Type B pancreatic cell (in vitro differentiated cells): ENCODE data around the gene ALPG. TPM values are rescaled to one million over a fixed set of nuclear protein-coding genes. Genes with fewer than 3 reads are reported as not detected.

ENCODE experiments used
- DNase-seq: peaks from one replicate; pipeline ENCODE4 v3.0.0; 2021; ENCODE audit warnings: mixed read lengths; ENCODE audit not compliant: unreplicated experiment; ENCODE audit errors: extremely low spot score
- H3K27ac Mint-ChIP-seq: 2 replicates; pipeline ENCODE4 v1.8.0; 2021; ENCODE audit warnings: mild to moderate bottlenecking, mixed read lengths
- H3K27me3 Mint-ChIP-seq: 2 replicates; pipeline ENCODE4 v1.8.0; 2021; ENCODE audit warnings: mixed read lengths
- H3K36me3 Mint-ChIP-seq: 2 replicates; pipeline ENCODE4 v1.8.0; 2021; ENCODE audit warnings: mixed read lengths
- H3K4me1 Mint-ChIP-seq: one replicate; pipeline ENCODE4 v1.8.0; 2021; ENCODE audit warnings: mixed read lengths; ENCODE audit not compliant: unreplicated experiment
- H3K4me3 Mint-ChIP-seq: 2 replicates; pipeline ENCODE4 v1.8.0; 2021; ENCODE audit warnings: mild to moderate bottlenecking, mixed read lengths
- H3K9me3 Mint-ChIP-seq: 2 replicates; pipeline ENCODE4 v1.8.0; 2021; ENCODE audit warnings: mixed read lengths
- total RNA-seq: library from RNA; stranded (reverse); gene quantifications from 2 replicates; pipeline ENCODE4 v1.2.1, GENCODE V29; 2021; ENCODE audit warnings: low replicate concordance
- TF ChIP-seq, protein P1 (sequence below): fragments of 200-600 bp; sonication (generic); conservative IDR thresholded peaks from 2 replicates; pipeline ENCODE4 v1.5.0; 2021; ENCODE audit warnings: antibody characterized with exemption, mild to moderate bottlenecking

The ALPG gene
- total RNA-seq, 1 donor from 2014 or later: 0.14 TPM

DNA sequence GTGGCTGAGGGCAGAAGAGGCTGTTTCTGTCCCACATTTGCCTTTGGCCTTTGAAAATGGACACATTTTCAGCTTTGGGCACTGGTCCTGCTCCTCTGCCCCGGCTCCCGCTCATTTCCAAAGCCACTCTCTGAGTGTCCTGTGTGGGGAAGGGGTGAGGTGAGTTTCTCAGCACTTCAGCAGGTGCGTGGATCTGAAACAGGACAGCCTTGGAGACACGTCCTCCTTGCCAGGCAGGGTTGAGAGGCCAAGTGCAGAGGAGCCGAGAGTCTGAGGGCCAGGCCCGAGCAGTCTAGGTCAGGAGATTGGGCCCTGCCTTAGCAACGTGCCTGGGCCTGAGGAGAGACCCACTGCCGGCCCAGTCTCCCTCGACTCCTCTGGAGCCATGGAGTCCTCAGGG lies 27.4 kb downstream of the ALPG start:
- Mint-ChIP-seq H3K27me3 (peaks cover 11% of the 10 kb centered on the region), H3K36me3 (no peaks in the 10 kb centered on the region), H3K9me3 (no peaks in the 10 kb centered on the region), H3K4me3 (no peak overlapping the region), H3K27ac (no peak overlapping the region), H3K4me1 (no peaks in the 10 kb centered on the region)
- DNase-seq: no peak
- TF ChIP-seq, protein P1, sequence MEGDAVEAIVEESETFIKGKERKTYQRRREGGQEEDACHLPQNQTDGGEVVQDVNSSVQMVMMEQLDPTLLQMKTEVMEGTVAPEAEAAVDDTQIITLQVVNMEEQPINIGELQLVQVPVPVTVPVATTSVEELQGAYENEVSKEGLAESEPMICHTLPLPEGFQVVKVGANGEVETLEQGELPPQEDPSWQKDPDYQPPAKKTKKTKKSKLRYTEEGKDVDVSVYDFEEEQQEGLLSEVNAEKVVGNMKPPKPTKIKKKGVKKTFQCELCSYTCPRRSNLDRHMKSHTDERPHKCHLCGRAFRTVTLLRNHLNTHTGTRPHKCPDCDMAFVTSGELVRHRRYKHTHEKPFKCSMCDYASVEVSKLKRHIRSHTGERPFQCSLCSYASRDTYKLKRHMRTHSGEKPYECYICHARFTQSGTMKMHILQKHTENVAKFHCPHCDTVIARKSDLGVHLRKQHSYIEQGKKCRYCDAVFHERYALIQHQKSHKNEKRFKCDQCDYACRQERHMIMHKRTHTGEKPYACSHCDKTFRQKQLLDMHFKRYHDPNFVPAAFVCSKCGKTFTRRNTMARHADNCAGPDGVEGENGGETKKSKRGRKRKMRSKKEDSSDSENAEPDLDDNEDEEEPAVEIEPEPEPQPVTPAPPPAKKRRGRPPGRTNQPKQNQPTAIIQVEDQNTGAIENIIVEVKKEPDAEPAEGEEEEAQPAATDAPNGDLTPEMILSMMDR: no peak

DNA sequence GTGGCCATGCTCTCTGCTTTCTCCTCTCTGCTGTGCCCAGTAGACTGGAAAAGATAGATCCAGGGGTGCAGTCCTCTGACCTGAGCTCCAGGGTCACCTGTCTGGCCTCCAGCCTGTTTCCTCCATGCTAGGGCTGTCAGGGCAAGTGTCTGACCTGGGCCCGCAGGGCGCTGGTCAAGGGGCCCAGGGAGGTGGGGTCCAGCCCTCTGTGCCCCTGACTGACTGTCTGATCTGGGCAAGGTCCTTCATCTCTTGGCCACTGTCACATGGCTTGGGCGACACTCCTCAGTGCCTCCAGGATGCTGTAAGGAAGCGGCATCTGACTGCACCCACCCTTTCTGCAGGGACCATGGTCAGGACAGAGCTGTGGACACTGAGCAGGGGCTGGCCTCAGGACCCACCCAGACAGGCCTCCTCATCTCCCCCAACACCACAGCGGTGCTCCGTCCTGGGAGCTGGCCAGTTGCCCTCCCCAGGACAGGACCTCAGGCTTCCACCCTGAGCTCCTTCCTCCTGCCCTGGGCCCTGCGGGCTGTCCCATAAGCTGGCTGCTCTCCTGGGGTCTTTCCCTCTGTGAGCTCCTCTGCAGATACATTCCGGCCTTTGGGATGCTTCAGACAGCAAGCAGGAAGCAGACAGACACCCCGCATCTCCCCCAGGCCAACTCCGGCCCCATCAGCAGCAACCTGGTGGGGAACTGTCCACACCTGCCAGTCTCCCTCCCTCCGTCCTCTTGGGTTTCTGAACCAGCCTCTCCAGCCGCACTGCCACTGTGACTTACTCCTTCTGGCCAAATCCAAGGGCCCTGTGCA lies 28.1 kb downstream of the ALPG start:
- H3K9me3 Mint-ChIP-seq: no peaks in the 10 kb centered on the region
- no peaks in the 10 kb centered on the region for H3K36me3 Mint-ChIP-seq
- no peak for DNase-seq
- H3K27ac Mint-ChIP-seq: no peak overlapping the region
- H3K4me3 Mint-ChIP-seq: no peak overlapping the region
- TF ChIP-seq, protein P1: no peak
- H3K4me1 Mint-ChIP-seq: no peaks in the 10 kb centered on the region
- peaks cover 7% of the 10 kb centered on the region for H3K27me3 Mint-ChIP-seq

- no peak overlapping the region for H3K4me3 Mint-ChIP-seq
- no peaks in the 10 kb centered on the region for H3K9me3 Mint-ChIP-seq
- H3K36me3 Mint-ChIP-seq: no peaks in the 10 kb centered on the region
- no peaks in the 10 kb centered on the region for H3K4me1 Mint-ChIP-seq
- TF ChIP-seq, protein P1: no peak
- no peak overlapping the region for H3K27ac Mint-ChIP-seq
- peaks cover 7% of the 10 kb centered on the region for H3K27me3 Mint-ChIP-seq
- no peak for DNase-seq
Measured at GRCh38 chr2:232435375-232435648, 28.7 kb downstream of the ALPG start.

- H3K36me3 Mint-ChIP-seq: no peaks in the 10 kb centered on the region
- TF ChIP-seq, protein P1: no peak
- no peaks in the 10 kb centered on the region for H3K9me3 Mint-ChIP-seq
- H3K4me3 Mint-ChIP-seq: no peak overlapping the region
- peaks cover 10% of the 10 kb centered on the region for H3K27me3 Mint-ChIP-seq
- H3K27ac Mint-ChIP-seq: no peak overlapping the region
- no peak for DNase-seq
- H3K4me1 Mint-ChIP-seq: no peaks in the 10 kb centered on the region
Measured at GRCh38 chr2:232435805-232436204, 29.2 kb downstream of the ALPG start.

GRCh38 chr2:232436381-232437194 lies 29.9 kb downstream of the ALPG start:
- TF ChIP-seq, protein P1: no peak
- no peaks in the 10 kb centered on the region for H3K9me3 Mint-ChIP-seq
- DNase-seq: no peak
- no peak overlapping the region for H3K27ac Mint-ChIP-seq
- peaks cover 12% of the 10 kb centered on the region for H3K27me3 Mint-ChIP-seq
- H3K4me3 Mint-ChIP-seq: no peak overlapping the region
- H3K36me3 Mint-ChIP-seq: no peaks in the 10 kb centered on the region
- H3K4me1 Mint-ChIP-seq: no peaks in the 10 kb centered on the region
